Neural progenitor cell (in vitro differentiated cells): Measurements from ENCODE around the gene VIM. TPM values are rescaled to one million over a fixed set of nuclear protein-coding genes. Genes with fewer than 3 reads are reported as not detected.

Experiments
- DNase-seq: peaks from one replicate; pipeline ENCODE4 v3.0.0-alpha.2; 2016; ENCODE audit warnings: low spot score
- H2AFZ ChIP-seq: fragments of 200-600 bp; sonication (generic); replicated peaks from 2 replicates; pipeline ENCODE4 v1.6.1; 2016; ENCODE audit warnings: antibody characterized with exemption
- H3F3A ChIP-seq: fragments of 200-600 bp; sonication (generic); 2 replicates; pipeline ENCODE4 v1.6.1; 2016; ENCODE audit warnings: antibody characterized with exemption, low read depth
- H3K27ac ChIP-seq: fragments of 200-600 bp; sonication (generic); 2 replicates; pipeline ENCODE4 v1.5.1; 2016; ENCODE audit warnings: mild to moderate bottlenecking
- H3K27me3 ChIP-seq: fragments of 200-600 bp; sonication (generic); 2 replicates; pipeline ENCODE4 v1.6.1; 2016; ENCODE audit warnings: mild to moderate bottlenecking, moderate library complexity
- H3K36me3 ChIP-seq: fragments of 200-600 bp; sonication (generic); 2 replicates; pipeline ENCODE4 v1.5.1; 2016
- H3K4me1 ChIP-seq: fragments of 200-600 bp; sonication (generic); 2 replicates; pipeline ENCODE4 v1.6.1; 2016; ENCODE audit warnings: mixed run types
- H3K4me2 ChIP-seq: fragments of 200-600 bp; sonication (generic); 2 replicates; pipeline ENCODE4 v1.6.1; 2016
- H3K4me3 ChIP-seq: fragments of 200-600 bp; sonication (generic); 2 replicates; pipeline ENCODE4 v1.5.1; 2016
- H3K79me2 ChIP-seq: fragments of 200-600 bp; sonication (generic); 2 replicates; pipeline ENCODE4 v1.6.1; 2016; ENCODE audit warnings: low read depth
- H3K9ac ChIP-seq: fragments of 200-600 bp; sonication (generic); 2 replicates; pipeline ENCODE4 v1.6.1; 2016
- H3K9me3 ChIP-seq: fragments of 200-600 bp; sonication (generic); 2 replicates; pipeline ENCODE4 v1.5.1; 2016; ENCODE audit warnings: low read depth
- H4K20me1 ChIP-seq: fragments of 200-600 bp; sonication (generic); 2 replicates; pipeline ENCODE4 v1.6.1; 2016; ENCODE audit warnings: low read depth
- H3K27ac Mint-ChIP-seq: 3 replicates; pipeline ENCODE4 v1.8.0; 2021; ENCODE audit warnings: mixed read lengths
- H3K27me3 Mint-ChIP-seq: 2 replicates; pipeline ENCODE4 v1.8.0; 2022; ENCODE audit warnings: low read depth, mild to moderate bottlenecking, inconsistent platforms, moderate library complexity, mixed read lengths; ENCODE audit not compliant: insufficient read depth
- H3K36me3 Mint-ChIP-seq: 3 replicates; pipeline ENCODE4 v1.8.0; 2021; ENCODE audit warnings: mixed read lengths
- H3K4me1 Mint-ChIP-seq: 3 replicates; pipeline ENCODE4 v1.8.0; 2021; ENCODE audit warnings: mixed read lengths
- H3K4me3 Mint-ChIP-seq: 3 replicates; pipeline ENCODE4 v1.8.0; 2021; ENCODE audit warnings: mild to moderate bottlenecking, moderate library complexity, mixed read lengths
- H3K9me3 Mint-ChIP-seq: 3 replicates; pipeline ENCODE4 v1.8.0; 2020; ENCODE audit warnings: mixed read lengths
- EZH2 ChIP-seq: fragments of 200-600 bp; sonication (generic); IDR thresholded peaks from 2 replicates; pipeline ENCODE4 v1.6.1; 2017; ENCODE audit warnings: antibody characterized with exemption, mild to moderate bottlenecking, moderate library complexity
- EZH2phosphoT487 ChIP-seq: fragments of 200-600 bp; sonication (generic); IDR thresholded peaks from 2 replicates; pipeline ENCODE4 v1.6.1; 2017; ENCODE audit warnings: antibody characterized with exemption
- total RNA-seq: library from RNA; depleted of rRNA; stranded (reverse); fragments of >200 nt; gene quantifications from 2 replicates; pipeline ENCODE4 v1.2.3, GENCODE V29; 2015; ENCODE audit warnings: low replicate concordance
- TF ChIP-seq, protein P1 (sequence below): fragments of 200-600 bp; sonication (generic); IDR thresholded peaks from 2 replicates; pipeline ENCODE4 v1.5.1; 2017; ENCODE audit warnings: antibody characterized with exemption, mild to moderate bottlenecking

VIM gene
- total RNA-seq, 1 donor from 2014 or later: 727 TPM

DNA sequence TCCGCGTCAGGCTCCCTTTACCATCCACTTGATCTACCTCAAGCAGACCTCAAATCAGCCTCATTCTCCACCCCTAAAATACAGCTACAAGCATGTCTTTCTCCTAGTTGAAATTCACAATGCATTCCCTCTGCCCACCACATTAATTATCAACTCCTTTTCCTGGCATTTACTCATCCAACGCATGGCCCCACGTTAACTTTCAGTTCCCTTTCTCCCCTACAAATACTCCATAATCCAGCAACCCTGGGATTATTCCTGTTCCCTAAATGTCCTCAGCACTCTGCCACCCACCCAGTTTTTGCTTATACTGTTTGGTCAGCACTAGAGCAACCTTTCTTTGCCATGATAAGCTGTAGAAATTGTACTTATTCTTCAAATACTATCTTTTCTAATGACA lies 5.7 kb upstream of the VIM start:
- no peak for DNase-seq
- no peaks in the 10 kb centered on the region for H3K36me3 ChIP-seq
- H3K4me3 Mint-ChIP-seq: no peak overlapping the region
- no peak overlapping the region for H3K4me2 ChIP-seq
- H3F3A ChIP-seq: peaks cover 9% of the 10 kb centered on the region
- no peak overlapping the region for H2AFZ ChIP-seq
- H3K4me3 ChIP-seq: no peak overlapping the region
- H3K4me1 ChIP-seq: peaks cover 8% of the 10 kb centered on the region
- H3K9me3 Mint-ChIP-seq: peaks cover 3% of the 10 kb centered on the region
- TF ChIP-seq EZH2 (no peak), EZH2phosphoT487 (no peak)
- TF ChIP-seq, protein P1, sequence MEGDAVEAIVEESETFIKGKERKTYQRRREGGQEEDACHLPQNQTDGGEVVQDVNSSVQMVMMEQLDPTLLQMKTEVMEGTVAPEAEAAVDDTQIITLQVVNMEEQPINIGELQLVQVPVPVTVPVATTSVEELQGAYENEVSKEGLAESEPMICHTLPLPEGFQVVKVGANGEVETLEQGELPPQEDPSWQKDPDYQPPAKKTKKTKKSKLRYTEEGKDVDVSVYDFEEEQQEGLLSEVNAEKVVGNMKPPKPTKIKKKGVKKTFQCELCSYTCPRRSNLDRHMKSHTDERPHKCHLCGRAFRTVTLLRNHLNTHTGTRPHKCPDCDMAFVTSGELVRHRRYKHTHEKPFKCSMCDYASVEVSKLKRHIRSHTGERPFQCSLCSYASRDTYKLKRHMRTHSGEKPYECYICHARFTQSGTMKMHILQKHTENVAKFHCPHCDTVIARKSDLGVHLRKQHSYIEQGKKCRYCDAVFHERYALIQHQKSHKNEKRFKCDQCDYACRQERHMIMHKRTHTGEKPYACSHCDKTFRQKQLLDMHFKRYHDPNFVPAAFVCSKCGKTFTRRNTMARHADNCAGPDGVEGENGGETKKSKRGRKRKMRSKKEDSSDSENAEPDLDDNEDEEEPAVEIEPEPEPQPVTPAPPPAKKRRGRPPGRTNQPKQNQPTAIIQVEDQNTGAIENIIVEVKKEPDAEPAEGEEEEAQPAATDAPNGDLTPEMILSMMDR: no peak
- no peaks in the 10 kb centered on the region for H3K27me3 Mint-ChIP-seq
- no peaks in the 10 kb centered on the region for H3K27me3 ChIP-seq
- no peaks in the 10 kb centered on the region for H3K36me3 Mint-ChIP-seq
- H3K4me1 Mint-ChIP-seq: peaks cover 38% of the 10 kb centered on the region
- H3K79me2 ChIP-seq: no peaks in the 10 kb centered on the region
- no peak overlapping the region for H3K9ac ChIP-seq
- H3K27ac ChIP-seq: no peak overlapping the region
- no peaks in the 10 kb centered on the region for H4K20me1 ChIP-seq
- no peak overlapping the region for H3K27ac Mint-ChIP-seq
- H3K9me3 ChIP-seq: no peaks in the 10 kb centered on the region

DNA sequence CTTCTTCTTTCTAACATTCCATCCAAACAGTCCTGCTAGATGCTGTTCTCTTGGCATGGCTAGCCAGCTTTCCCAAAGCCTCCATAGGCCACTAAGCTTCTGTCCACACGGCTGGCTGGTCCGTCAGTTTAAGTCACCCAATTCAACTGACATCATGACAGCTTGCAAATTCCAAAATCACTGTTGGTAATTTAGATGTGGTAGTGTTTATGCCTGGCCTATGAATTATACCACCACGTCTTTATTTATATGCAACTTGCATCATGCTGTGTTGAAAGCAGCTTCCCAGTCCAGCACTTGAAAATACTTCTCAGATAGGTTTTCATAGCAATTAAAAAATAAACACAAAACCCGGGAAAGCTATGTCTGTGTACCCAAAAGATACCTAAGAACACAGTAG lies 2.2 kb upstream of the VIM start:
- H3K4me3 Mint-ChIP-seq: no peak overlapping the region
- TF ChIP-seq EZH2phosphoT487 (no peak), EZH2 (no peak)
- TF ChIP-seq, protein P1: no peak
- H3K9ac ChIP-seq: no peak overlapping the region
- peaks cover 39% of the 10 kb centered on the region for H3F3A ChIP-seq
- peaks cover 6% of the 10 kb centered on the region for H3K36me3 Mint-ChIP-seq
- H4K20me1 ChIP-seq: peaks cover 11% of the 10 kb centered on the region
- H3K9me3 ChIP-seq: no peaks in the 10 kb centered on the region
- no peaks in the 10 kb centered on the region for H3K27me3 ChIP-seq
- H3K4me1 ChIP-seq: peaks cover 15% of the 10 kb centered on the region
- no peak overlapping the region for H3K4me3 ChIP-seq
- H3K79me2 ChIP-seq: peaks cover 17% of the 10 kb centered on the region
- H3K36me3 ChIP-seq: no peaks in the 10 kb centered on the region
- no peak for DNase-seq
- H3K9me3 Mint-ChIP-seq: peaks cover 3% of the 10 kb centered on the region
- no peak overlapping the region for H3K27ac ChIP-seq
- peaks cover 14% of the 10 kb centered on the region for H3K27me3 Mint-ChIP-seq
- H3K27ac Mint-ChIP-seq: no peak overlapping the region
- H3K4me1 Mint-ChIP-seq: peaks cover 35% of the 10 kb centered on the region
- no peak overlapping the region for H3K4me2 ChIP-seq
- no peak overlapping the region for H2AFZ ChIP-seq

DNA sequence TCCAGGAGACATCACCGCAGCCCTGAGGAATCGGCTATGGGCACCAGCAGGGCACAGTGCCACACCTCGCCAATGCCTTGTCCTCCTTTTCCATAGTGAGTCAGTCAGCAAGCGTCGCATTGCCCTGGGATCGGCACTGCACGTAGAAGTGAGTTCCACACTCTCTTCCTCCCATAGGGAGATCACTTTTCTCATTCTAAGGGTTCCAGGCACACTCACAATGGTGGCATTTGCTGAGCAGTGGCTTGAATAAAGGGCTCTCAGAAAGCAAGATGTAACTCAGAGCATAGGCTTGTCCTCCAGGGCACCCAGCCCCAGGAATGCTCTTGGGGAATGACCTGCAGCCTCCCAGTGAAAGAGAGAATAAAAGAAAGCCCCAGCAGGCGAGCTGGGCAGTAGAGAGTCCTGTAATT lies 1.1 kb upstream of the VIM start:
- no peaks in the 10 kb centered on the region for H3K9me3 ChIP-seq
- H3K4me1 ChIP-seq: peaks cover 25% of the 10 kb centered on the region
- peaks cover 3% of the 10 kb centered on the region for H3K9me3 Mint-ChIP-seq
- peaks cover 28% of the 10 kb centered on the region for H3K79me2 ChIP-seq
- H3K27me3 Mint-ChIP-seq: peaks cover 14% of the 10 kb centered on the region
- H4K20me1 ChIP-seq: peaks cover 22% of the 10 kb centered on the region
- H3K36me3 Mint-ChIP-seq: peaks cover 16% of the 10 kb centered on the region
- H3K4me2 ChIP-seq: peak overlapping the region; percentile 89
- peaks cover 38% of the 10 kb centered on the region for H3K4me1 Mint-ChIP-seq
- peak; percentile 68 for DNase-seq
- H3K27ac ChIP-seq: no peak overlapping the region
- no peak overlapping the region for H3K9ac ChIP-seq
- H3K4me3 Mint-ChIP-seq: peak overlapping the region; percentile 97
- peaks cover 39% of the 10 kb centered on the region for H3F3A ChIP-seq
- peak overlapping the region; percentile 74 for H3K4me3 ChIP-seq
- H3K27ac Mint-ChIP-seq: peak overlapping the region; percentile 85
- H2AFZ ChIP-seq: no peak overlapping the region
- no peak for TF ChIP-seq EZH2
- no peak for TF ChIP-seq EZH2phosphoT487
- TF ChIP-seq, protein P1: no peak
- no peaks in the 10 kb centered on the region for H3K36me3 ChIP-seq
- H3K27me3 ChIP-seq: no peaks in the 10 kb centered on the region
